Breast epithelium (tissue), 4 donors: Measurements from ENCODE around the gene KCNMB2. TPM values are rescaled to one million over a fixed set of nuclear protein-coding genes. Genes with fewer than 3 reads are reported as not detected.
A peak's percentile ranks its signal among the peaks of the same experiment; 100 is the strongest.

Experiments used
- DNase-seq, 2 donors: peaks; one replicate each; pipeline ENCODE4 v3.0.0-alpha.2; 2019; ENCODE audit warnings: low spot score in 2 of 2
- H3K27ac ChIP-seq, 2 donors: fragments of 200-600 bp; sonication (generic) in 1 of 2; one replicate each; pipeline ENCODE4 v1.5.1; 2016 to 2019; ENCODE audit warnings: mild to moderate bottlenecking in 1 of 2
- H3K27me3 ChIP-seq, 2 donors: fragments of 200-600 bp; sonication (generic) in 1 of 2; one replicate each; pipeline versions ENCODE4 v1.5.1 to v1.6.0; 2017 to 2019; ENCODE audit warnings: control low read depth in 1 of 2, mild to moderate bottlenecking in 1 of 2
- H3K36me3 ChIP-seq: fragments of 200-600 bp; one replicate; pipeline ENCODE4 v1.5.1; 2019
- H3K4me1 ChIP-seq, 2 donors: fragments of 200-600 bp; sonication (generic); one replicate each; pipeline ENCODE4 v1.5.1; 2016 to 2019; ENCODE audit warnings: control low read depth in 1 of 2
- H3K4me3 ChIP-seq, 3 donors: fragments of 200-600 bp; sonication (generic); 1 replicate in 2 of 3; 2 replicates in 1 of 3; pipeline ENCODE4 v1.5.1; 2016 to 2019; ENCODE audit warnings: mild to moderate bottlenecking in 3 of 3, moderate library complexity in 2 of 3
- H3K9me3 ChIP-seq, 2 donors: fragments of 200-600 bp; sonication (generic) in 1 of 2; one replicate each; pipeline ENCODE4 v1.5.1; 2016 to 2019; ENCODE audit warnings: control low read depth in 1 of 2
- POLR2A ChIP-seq: fragments of 450-650 bp; IDR thresholded peaks from one replicate; pipeline ENCODE4 v1.6.1; 2016; ENCODE audit warnings: antibody characterized with exemption, mild to moderate bottlenecking, moderate library complexity
- POLR2AphosphoS5 ChIP-seq, 3 donors: sonication (generic); formaldehyde crosslinking; IDR thresholded peaks; one replicate each; pipeline ENCODE4 v1.6.1; 2017; ENCODE audit warnings: antibody characterized with exemption in 3 of 3
- intact Hi-C: fragments of 100-400 bp; cut with DNase I; formaldehyde crosslinking; loops from one replicate; pipeline ENCODE4 v1.15.1; 2023; ENCODE audit warnings: low total_unique reads
- total RNA-seq, 3 donors: library from RNA; depleted of rRNA; stranded (reverse); fragments of >200 nt; gene quantifications; one replicate each; pipeline ENCODE4 v1.1.0, GENCODE V29; 2016
- TF ChIP-seq, protein P1 (sequence below), 3 donors: fragments of 450-650 bp; IDR thresholded peaks; one replicate each; pipeline ENCODE4 v1.5.1; 2016 to 2017; ENCODE audit warnings: antibody characterized with exemption in 3 of 3, mild to moderate bottlenecking in 3 of 3, moderate library complexity in 3 of 3

The KCNMB2 gene
- under 1 TPM in 1 of 3 donors, not detected in 2; 0.59 TPM for total RNA-seq

GRCh38 chr3:178536211-178537079 lies at the start of gene KCNMB2:
KCNMB2 (plus strand) TSS chr3:178536436.
- Histone ChIP-seq H3K27ac (no peak within 1 kb of the TSS), H3K27me3 (peaks cover 0 to 6% of the 10 kb centered on the region in 2 donors), H3K9me3 (no peaks in the 10 kb centered on the region), H3K4me3 (peak within 1 kb of the TSS; percentile 31 to 64 (median 53)), H3K36me3 (no peaks in the 10 kb centered on the region), H3K4me1 (no peaks in the 10 kb centered on the region)
- intact Hi-C loops = no loop called here
- DNase-seq = no peak
- TF ChIP-seq POLR2AphosphoS5 (IDR thresholded peaks at IDR 0.05) (no peak), POLR2A (no peak)
- TF ChIP-seq, protein P1, sequence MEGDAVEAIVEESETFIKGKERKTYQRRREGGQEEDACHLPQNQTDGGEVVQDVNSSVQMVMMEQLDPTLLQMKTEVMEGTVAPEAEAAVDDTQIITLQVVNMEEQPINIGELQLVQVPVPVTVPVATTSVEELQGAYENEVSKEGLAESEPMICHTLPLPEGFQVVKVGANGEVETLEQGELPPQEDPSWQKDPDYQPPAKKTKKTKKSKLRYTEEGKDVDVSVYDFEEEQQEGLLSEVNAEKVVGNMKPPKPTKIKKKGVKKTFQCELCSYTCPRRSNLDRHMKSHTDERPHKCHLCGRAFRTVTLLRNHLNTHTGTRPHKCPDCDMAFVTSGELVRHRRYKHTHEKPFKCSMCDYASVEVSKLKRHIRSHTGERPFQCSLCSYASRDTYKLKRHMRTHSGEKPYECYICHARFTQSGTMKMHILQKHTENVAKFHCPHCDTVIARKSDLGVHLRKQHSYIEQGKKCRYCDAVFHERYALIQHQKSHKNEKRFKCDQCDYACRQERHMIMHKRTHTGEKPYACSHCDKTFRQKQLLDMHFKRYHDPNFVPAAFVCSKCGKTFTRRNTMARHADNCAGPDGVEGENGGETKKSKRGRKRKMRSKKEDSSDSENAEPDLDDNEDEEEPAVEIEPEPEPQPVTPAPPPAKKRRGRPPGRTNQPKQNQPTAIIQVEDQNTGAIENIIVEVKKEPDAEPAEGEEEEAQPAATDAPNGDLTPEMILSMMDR (IDR thresholded peaks at IDR 0.05) = no peak

DNA sequence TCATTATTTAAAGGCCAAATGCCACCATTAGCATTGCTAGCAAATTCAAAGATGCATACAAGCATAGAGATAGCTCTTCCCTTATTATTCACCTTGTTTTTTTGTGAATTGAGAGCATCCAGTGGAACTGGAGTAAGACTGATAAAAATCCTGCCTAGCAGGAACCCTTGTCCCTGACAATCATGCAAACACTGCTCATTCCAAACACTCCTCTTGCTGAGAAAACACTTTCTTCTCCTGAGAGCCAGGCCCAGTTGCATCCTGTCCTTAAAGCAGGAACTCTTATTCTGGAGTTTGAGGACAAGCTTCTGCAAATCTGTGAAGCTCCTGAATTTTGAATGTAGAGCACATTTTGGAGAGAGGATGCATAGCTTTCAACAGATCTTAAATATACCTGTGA lies 49.3 kb upstream of the KCNMB2 start:
- Histone ChIP-seq H3K27me3 (no peaks in the 10 kb centered on the region), H3K9me3 (no peaks in the 10 kb centered on the region), H3K4me3 (no peak overlapping the region), H3K36me3 (no peaks in the 10 kb centered on the region), H3K27ac (no peak overlapping the region), H3K4me1 (no peaks in the 10 kb centered on the region)
- intact Hi-C loops = loop anchor here (10.0 kb wide), 1 partner anchor 322 kb away; no protein-coding TSS in a partner anchor
- no peak for DNase-seq
- TF ChIP-seq, protein P1 (IDR thresholded peaks at IDR 0.05) = no peak
- TF ChIP-seq POLR2A (no peak), POLR2AphosphoS5 (IDR thresholded peaks at IDR 0.05) (no peak)

DNA sequence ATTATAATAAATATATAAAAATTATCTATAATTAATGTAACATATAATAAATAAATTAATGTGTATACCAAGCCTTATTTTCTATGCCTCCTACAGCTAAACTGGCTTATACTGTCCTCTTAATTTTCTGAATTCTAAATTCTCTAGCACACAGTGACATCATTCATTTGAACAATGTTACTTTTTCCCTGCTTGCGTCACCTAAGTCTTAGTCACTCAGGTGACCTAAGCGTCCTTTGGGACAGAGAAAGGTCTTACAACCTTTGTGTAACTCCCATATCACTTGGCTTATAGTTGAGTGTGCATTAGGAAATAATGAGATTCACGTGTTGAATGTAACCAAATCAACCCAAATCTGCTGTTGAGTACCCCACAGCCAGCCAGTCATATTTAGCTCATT lies 48.5 kb upstream of the KCNMB2 start:
- no peak for DNase-seq

GRCh38 chr3:178491751-178492150 lies 44.5 kb upstream of the KCNMB2 start:
- TF ChIP-seq POLR2A = no peak
- no peak for DNase-seq
- H3K4me1 ChIP-seq = no peaks in the 10 kb centered on the region
- H3K36me3 ChIP-seq = no peaks in the 10 kb centered on the region
- no peak overlapping the region for H3K4me3 ChIP-seq
- peaks cover 0 to 5% of the 10 kb centered on the region in 2 donors for H3K9me3 ChIP-seq
- intact Hi-C loops = no loop called here
- no peak overlapping the region for H3K27ac ChIP-seq
- H3K27me3 ChIP-seq = no peaks in the 10 kb centered on the region

More for the DNA sequence above, 48.5 kb upstream of the KCNMB2 start:
- H3K4me3 ChIP-seq = no peak overlapping the region
- no peaks in the 10 kb centered on the region for H3K9me3 ChIP-seq
- intact Hi-C loops = loop anchor here (10.0 kb wide), 1 partner anchor 323 kb away; no protein-coding TSS in a partner anchor
- TF ChIP-seq POLR2A = no peak
- no peak for TF ChIP-seq POLR2AphosphoS5 (IDR thresholded peaks at IDR 0.05)
- TF ChIP-seq, protein P1 (IDR thresholded peaks at IDR 0.05) = no peak
- no peaks in the 10 kb centered on the region for H3K27me3 ChIP-seq
- no peak overlapping the region for H3K27ac ChIP-seq
- no peaks in the 10 kb centered on the region for H3K36me3 ChIP-seq
- H3K4me1 ChIP-seq = no peaks in the 10 kb centered on the region

DNA sequence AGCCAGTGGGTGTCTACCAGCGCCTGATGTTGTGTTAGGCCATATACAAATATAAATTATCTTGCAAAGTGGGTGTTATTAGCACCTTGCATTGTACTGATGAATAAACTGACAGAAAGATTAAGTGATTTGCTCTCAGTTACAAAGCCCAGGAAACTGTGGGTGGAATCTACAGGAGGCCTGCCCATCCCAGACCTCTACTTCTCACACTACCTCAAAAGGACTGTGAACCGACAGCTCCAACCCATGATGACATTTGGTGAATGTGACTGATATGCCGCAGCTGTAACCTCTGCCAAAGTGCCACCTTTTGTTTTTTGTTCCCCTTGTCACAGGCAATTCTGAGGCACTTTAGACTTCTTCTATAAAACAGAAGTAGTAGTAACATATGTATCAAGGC lies 43.7 kb upstream of the KCNMB2 start:
- no peak for DNase-seq
- Histone ChIP-seq H3K27ac (no peak overlapping the region), H3K36me3 (no peaks in the 10 kb centered on the region), H3K4me1 (no peaks in the 10 kb centered on the region), H3K27me3 (no peaks in the 10 kb centered on the region), H3K9me3 (peaks cover 0 to 5% of the 10 kb centered on the region in 2 donors), H3K4me3 (no peak overlapping the region)
- no peak for TF ChIP-seq POLR2A
- intact Hi-C loops = no loop called here

- no peak for DNase-seq
- Histone ChIP-seq H3K36me3 (no peaks in the 10 kb centered on the region), H3K27me3 (no peaks in the 10 kb centered on the region), H3K4me1 (no peaks in the 10 kb centered on the region), H3K4me3 (no peak overlapping the region), H3K9me3 (peaks cover 0 to 5% of the 10 kb centered on the region in 2 donors), H3K27ac (no peak overlapping the region)
- intact Hi-C loops = no loop called here
- TF ChIP-seq, protein P1 (IDR thresholded peaks at IDR 0.05) = no peak
- TF ChIP-seq POLR2AphosphoS5 (IDR thresholded peaks at IDR 0.05) (no peak), POLR2A (no peak)
Measured at GRCh38 chr3:178494386-178494785, 41.9 kb upstream of the KCNMB2 start.
